Central memory CD4-positive, alpha-beta T cell (primary cell): Measurements from ENCODE around the gene SRSF7.
"Not testable (repeated sequence)": the region's sequence is repeated elsewhere in the genome, so short reads cannot be mapped to it uniquely, and the experiment has no call there.

Experiments used
- DNase-seq: peaks from one replicate; pipeline ENCODE4 v3.0.0; 2022

Gene SRSF7

GRCh38 chr2:38731090-38731489 is 20.1 kb downstream of the SRSF7 start:
- no peak for DNase-seq

- DNase-seq: no peak
Observed at GRCh38 chr2:38728694-38729093, 22.5 kb downstream of the SRSF7 start.

DNA sequence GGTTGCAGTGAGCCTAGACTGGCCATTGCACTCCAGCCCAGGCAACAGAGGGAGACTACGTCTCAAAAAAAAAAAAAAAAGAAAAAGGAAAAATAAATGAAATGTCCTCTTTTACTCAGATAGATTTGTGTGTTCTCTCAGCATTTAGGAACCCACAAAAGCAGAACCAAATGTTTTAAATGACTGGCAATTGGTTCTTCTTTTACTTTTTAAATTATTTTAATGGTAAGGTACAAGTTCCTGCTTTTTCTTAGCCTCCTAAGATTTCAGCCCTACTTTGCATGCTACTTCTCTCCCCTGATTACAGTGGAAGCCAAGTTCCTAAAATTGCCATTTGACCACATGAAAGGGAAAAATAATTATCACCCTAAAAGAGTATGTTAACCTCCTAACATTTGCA is 23.5 kb downstream of the SRSF7 start:
- DNase-seq: no peak

DNA sequence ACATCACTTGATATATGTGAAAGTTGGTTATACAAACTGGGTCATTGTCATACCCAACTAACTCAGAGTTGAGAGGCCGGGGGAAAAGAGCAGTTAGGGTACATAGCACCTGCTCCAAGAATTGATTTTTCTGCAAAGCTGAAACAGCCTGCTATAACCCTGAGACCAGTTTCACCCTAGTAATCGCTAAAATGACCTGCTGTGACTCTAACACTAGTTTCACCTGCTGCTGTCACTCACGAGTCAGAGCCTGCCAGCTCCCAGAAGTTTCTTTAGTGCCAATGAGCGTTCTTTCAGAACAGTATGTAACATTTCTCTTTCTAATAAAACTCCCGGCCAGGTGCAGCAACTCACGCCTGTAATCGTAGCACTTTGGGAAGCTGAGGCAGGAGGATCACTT is 28.0 kb downstream of the SRSF7 start:
- DNase-seq: no peak

DNA sequence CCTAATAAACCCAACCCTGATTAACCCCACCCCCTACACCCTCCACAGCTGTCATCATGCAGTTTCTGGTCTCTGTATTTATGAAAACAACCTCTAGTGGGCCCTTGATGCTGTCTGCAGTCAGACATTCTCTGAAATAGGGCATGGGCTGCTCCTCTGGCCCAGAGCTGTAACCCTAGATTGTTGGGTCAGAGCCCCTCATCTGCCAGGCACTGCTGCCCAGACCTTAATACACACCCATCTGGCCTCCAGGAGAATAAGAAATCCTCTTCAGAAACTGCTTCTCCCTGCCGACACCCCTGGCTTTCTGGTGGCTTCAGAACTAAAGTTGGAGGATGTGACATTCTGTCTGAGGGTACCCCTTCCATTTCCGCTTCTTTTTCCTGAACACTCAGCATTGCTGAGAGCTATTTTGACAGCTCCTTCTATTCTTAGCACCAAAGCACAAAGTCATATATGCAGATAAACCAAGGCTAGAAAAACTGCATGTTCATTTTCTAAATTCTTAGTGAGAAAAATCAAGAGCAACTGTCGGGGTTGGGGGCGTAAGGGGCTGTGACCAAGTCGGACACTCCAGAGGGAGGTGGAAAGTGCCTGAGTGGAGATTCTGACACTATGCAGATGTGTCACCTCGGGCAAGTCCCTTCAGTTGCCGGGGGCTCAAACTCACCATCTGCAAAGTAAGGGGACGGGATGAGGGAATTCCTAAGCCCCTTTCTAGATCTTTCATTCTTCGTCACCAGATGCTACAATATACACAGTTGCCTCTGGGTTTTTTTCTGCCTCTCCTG is 28.7 kb downstream of the SRSF7 start:
- no peak for DNase-seq

DNA sequence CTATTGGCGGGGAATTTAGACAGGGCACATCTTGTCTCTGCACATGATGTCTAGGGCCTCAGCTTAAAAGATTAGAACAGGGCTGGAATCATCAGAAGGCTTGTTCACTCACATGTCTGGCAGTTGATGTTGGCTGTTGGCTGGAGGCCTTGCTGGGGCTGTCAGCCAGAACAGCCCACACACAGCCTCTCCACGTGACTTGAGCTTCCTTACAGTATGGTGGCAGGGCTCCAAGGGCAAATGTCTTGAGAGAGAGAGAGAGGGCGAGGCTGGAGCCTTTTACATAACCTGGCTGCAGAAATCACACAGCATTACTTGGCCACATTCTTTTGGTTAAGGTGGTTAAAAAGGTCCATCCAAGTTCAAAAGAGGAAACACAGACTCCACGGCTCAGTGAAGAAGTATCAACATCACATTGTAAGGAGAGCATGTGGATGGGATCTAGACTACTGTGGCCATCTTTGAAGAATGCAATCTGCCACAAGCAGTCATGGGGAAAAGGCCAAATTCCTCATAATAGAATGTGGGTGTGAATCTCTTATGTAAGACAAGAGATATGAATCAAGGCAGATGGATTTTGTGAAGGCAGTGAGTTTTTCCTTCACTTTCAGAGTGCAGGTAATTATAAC is 30.4 kb downstream of the SRSF7 start:
- DNase-seq: no peak

- no peak for DNase-seq
Observed at GRCh38 chr2:38719706-38720105, 31.5 kb downstream of the SRSF7 start.

DNA sequence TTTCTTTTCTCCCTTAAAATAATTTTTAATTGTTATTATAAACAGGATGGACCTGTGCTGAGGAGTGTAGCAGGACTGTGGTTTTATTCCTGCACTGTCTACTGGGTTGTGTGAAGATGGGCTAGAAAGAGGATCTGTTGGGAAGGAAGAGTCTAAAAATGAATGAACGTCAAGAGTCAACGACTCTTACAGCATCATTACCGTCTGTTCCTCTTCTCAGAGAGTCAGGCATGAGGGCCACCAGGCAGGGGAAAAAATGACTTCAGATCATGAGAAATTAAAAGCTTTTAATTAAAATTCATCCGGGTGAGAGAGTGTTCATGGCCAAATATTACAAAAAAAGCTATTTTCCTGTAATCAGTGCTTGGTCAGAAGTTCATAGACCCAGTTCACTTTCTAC is 32.6 kb downstream of the SRSF7 start:
- DNase-seq: no peak

DNA sequence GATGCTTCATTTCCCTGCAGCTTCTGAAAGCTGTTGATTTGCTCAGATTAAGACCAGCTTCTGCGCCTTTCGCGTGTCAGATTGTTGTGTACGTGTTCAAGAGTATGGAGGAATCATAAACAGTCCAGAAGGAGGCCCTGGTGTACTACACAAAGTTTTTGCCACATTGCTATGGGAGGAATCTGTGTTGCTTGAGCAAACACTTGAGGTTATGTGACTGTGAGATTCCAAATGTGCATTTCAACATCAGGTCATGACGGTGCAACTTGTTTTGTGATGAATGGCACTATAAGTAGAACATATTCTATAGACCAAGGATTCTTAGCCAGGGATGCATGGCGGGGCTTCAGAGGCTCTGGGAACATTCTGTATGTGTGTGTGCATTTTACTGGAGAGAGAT is 35.0 kb downstream of the SRSF7 start:
- DNase-seq: no peak

- not testable (repeated sequence) for DNase-seq
Observed at GRCh38 chr2:38714941-38715340, 36.2 kb downstream of the SRSF7 start.

- no peak for DNase-seq
Observed at GRCh38 chr2:38713338-38713737, 37.8 kb downstream of the SRSF7 start.

- no peak for DNase-seq
Observed at GRCh38 chr2:38712871-38713270, 38.3 kb downstream of the SRSF7 start.

- no peak for DNase-seq
Observed at GRCh38 chr2:38712413-38712812, 38.7 kb downstream of the SRSF7 start.

- DNase-seq: no peak
Observed at GRCh38 chr2:38711558-38711957, 39.6 kb downstream of the SRSF7 start.

DNA sequence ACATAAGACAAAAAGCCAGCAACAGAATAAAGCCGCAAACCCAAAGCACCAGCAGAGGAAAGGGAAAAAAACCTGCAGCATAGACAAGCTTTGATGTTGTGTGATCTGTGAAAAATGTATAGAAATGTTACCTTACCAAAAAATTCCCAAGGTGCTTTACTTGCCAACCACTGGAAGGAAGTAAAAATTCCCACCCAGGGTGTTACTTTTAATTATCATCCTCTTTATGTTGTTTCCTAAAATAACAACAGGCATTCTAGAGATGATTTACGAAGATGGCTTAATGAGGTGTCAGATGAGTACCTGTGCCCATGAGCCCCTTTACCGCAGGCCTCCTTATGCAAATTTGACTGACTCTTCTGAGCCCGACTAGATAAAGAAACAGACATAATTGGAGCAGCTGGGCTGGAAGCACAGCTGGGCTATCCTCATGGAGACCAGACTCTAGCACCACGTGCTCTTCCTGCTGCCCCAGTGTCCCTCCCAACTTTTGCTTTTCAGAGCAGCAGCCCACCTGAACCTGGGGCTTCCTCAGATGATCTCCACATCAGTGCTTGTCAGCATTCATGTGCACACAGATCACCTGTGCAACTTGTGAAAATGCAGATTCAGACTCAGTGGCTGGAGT is 41.5 kb downstream of the SRSF7 start:
- DNase-seq: peak; percentile 83

GRCh38 chr2:38708900-38709566 is 42.1 kb downstream of the SRSF7 start:
- DNase-seq: no peak

DNA sequence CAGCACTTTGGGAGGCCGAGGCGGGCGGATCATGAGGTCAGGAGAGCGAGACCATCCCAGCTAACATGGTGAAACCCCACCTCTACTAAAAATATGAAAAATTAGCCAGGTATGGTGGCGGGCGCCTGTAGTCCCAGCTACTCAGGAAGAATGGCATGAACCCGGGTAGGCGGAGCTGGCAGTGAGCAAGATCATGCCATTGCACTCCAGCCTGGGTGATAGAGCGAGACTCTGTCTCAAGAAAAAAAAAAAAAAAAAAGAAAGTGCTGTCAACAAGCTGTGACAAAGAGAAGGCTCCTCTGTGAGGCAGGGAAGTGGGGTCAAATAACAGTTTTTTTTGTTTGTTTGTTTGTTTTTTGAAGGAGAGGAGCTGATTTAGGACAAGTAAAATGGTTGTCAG is 42.7 kb downstream of the SRSF7 start:
- DNase-seq: peak; percentile 11

GRCh38 chr2:38706846-38707345 is 44.3 kb downstream of the SRSF7 start:
- no peak for DNase-seq

- no peak for DNase-seq
Observed at GRCh38 chr2:38704664-38705063, 46.5 kb downstream of the SRSF7 start.

- not testable (repeated sequence) for DNase-seq
Observed at GRCh38 chr2:38703336-38703735, 47.8 kb downstream of the SRSF7 start.

DNA sequence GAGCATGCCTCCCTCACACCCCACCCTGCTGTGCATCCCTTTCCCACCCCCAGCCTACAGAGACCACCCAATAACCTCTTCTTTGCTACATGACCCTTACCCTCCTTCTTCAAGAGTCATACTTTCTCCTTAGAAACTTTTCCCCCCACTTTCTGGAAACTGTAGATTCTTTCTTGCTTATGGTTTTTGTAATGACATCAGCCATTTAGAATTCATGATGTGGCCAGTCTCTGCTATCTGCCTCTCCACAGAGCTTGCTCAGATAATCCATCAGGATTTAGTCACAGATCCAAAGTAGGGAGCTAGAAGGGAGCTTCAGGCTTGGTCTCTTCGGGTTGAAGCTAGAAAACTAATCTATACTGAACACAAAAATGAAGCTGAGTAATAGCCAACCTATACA is 48.7 kb downstream of the SRSF7 start:
- DNase-seq: no peak

GRCh38 chr2:38701542-38701941 is 49.6 kb downstream of the SRSF7 start:
- DNase-seq: no peak

GRCh38 chr2:38700881-38701458 is 50.2 kb downstream of the SRSF7 start:
- no peak for DNase-seq
